Measurements from ENCODE around the gene TTLL7.

TTLL7 gene

DNA sequence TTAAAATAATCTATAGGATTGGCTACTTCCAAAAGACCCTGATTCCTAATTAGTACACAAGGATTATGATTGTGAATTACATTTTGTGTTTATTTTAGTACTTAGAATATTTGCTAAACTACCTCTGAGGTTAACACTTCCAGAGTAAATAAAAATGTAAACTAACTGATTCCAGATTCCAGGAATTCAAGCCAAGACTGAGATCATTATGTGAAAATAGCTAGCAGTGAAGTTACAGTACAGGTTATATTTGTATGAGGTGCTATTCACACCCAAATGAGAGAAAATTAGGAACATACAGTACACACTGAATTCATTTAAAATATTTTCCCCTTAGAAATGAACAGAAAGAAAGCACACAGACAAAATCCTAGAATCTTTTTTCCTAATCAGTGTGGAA, 28.8 kb downstream of the TTLL7 start:
- Histone ChIP-seq H2AFZ (ENCODE audit: low read length) (no peak overlapping the region), H3K9me2 (ENCODE audit: low read depth, low read length) (no peaks in the 10 kb centered on the region; the same call in 1 of the 2 replicates), H3K4me3 (ENCODE audit: low read depth, low read length, poor library complexity, severe bottlenecking) (no peak overlapping the region), H3K27ac (ENCODE audit: low read depth, low read length, poor library complexity, severe bottlenecking) (no peak overlapping the region), H3K9ac (ENCODE audit: low read length) (no peak overlapping the region), H3K4me2 (ENCODE audit: low read length) (no peak overlapping the region), H4K20me1 (ENCODE audit: insufficient read depth, low read length) (no peaks in the 10 kb centered on the region), H3F3A (ENCODE audit: insufficient read depth, low read length) (no peaks in the 10 kb centered on the region), H3K9me3 (ENCODE audit: low read length) (no peaks in the 10 kb centered on the region), H3K4me1 (ENCODE audit: insufficient read depth, low read length, severe bottlenecking) (no peaks in the 10 kb centered on the region), H3K79me2 (ENCODE audit: insufficient read depth, low read length) (no peaks in the 10 kb centered on the region), H3K27me3 (ENCODE audit: insufficient read depth, low read length) (no peaks in the 10 kb centered on the region), H3K36me3 (ENCODE audit: insufficient read depth, low read length) (no peaks in the 10 kb centered on the region)
- TF ChIP-seq EZH2 (IDR thresholded peaks at IDR 0.05; ENCODE audit: borderline replicate concordance, low read length): no peak
- TF ChIP-seq, protein P1, sequence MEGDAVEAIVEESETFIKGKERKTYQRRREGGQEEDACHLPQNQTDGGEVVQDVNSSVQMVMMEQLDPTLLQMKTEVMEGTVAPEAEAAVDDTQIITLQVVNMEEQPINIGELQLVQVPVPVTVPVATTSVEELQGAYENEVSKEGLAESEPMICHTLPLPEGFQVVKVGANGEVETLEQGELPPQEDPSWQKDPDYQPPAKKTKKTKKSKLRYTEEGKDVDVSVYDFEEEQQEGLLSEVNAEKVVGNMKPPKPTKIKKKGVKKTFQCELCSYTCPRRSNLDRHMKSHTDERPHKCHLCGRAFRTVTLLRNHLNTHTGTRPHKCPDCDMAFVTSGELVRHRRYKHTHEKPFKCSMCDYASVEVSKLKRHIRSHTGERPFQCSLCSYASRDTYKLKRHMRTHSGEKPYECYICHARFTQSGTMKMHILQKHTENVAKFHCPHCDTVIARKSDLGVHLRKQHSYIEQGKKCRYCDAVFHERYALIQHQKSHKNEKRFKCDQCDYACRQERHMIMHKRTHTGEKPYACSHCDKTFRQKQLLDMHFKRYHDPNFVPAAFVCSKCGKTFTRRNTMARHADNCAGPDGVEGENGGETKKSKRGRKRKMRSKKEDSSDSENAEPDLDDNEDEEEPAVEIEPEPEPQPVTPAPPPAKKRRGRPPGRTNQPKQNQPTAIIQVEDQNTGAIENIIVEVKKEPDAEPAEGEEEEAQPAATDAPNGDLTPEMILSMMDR (IDR thresholded peaks at IDR 0.05; ENCODE audit: low read length): no peak

DNA sequence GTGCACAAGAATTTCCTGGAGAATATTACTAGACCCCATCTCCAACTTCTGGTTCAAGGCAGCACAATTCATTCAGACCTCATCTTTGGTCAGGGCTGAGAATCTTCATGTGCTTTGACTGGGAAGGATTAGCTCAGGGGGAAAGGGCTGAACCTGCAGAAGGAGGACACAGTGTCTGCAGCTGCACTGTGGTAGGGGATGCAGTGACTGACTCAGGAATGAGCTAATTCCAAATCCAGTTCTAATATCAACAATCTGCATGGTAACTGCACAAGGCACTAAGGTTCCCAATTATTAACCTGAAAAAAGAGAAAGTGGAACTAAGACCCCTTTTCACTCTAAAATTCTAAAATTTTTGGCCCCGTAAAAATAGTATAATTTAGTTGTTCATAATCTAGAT, 31.6 kb downstream of the TTLL7 start:
- Histone ChIP-seq H2AFZ (ENCODE audit: low read length) (no peak overlapping the region), H3K27me3 (ENCODE audit: insufficient read depth, low read length) (no peaks in the 10 kb centered on the region), H3K79me2 (ENCODE audit: insufficient read depth, low read length) (no peaks in the 10 kb centered on the region)

DNA sequence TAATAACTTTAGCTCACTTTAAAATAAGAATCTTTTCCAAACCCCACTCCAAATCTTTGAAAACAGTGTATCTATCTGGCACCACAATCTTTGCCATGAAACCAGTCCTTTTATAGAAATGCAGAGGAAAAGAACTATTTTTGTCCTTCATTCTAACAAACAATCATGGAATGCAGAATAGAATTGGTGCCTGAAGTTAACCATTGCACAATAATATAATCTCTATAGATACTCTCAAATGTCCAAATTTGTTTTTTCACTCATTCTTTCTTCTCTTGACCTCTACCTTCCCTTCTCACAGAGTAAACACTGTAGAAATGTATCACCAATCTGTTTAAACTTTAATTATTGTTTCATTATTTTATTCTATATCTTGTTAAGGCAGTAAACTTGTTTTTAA, 34.8 kb downstream of the TTLL7 start:
- Histone ChIP-seq H3K9me2 (ENCODE audit: low read depth, low read length) (no peaks in the 10 kb centered on the region), H3K27ac (ENCODE audit: low read depth, low read length, poor library complexity, severe bottlenecking) (no peak overlapping the region), H3K4me2 (ENCODE audit: low read length) (no peak overlapping the region), H2AFZ (ENCODE audit: low read length) (no peak overlapping the region), H4K20me1 (ENCODE audit: insufficient read depth, low read length) (no peaks in the 10 kb centered on the region), H3K4me3 (ENCODE audit: low read depth, low read length, poor library complexity, severe bottlenecking) (no peak overlapping the region), H3K27me3 (ENCODE audit: insufficient read depth, low read length) (no peaks in the 10 kb centered on the region), H3K4me1 (ENCODE audit: insufficient read depth, low read length, severe bottlenecking) (no peaks in the 10 kb centered on the region), H3F3A (ENCODE audit: insufficient read depth, low read length) (no peaks in the 10 kb centered on the region), H3K36me3 (ENCODE audit: insufficient read depth, low read length) (no peaks in the 10 kb centered on the region), H3K79me2 (ENCODE audit: insufficient read depth, low read length) (no peaks in the 10 kb centered on the region), H3K9ac (ENCODE audit: low read length) (no peak overlapping the region), H3K9me3 (ENCODE audit: low read length) (no peaks in the 10 kb centered on the region)
- TF ChIP-seq, protein P1 (IDR thresholded peaks at IDR 0.05; ENCODE audit: low read length): no peak
- TF ChIP-seq EZH2 (IDR thresholded peaks at IDR 0.05; ENCODE audit: borderline replicate concordance, low read length): no peak

More for the DNA sequence above, 31.6 kb downstream of the TTLL7 start:
- H3K9me3 ChIP-seq (ENCODE audit: low read length): no peaks in the 10 kb centered on the region
- no peaks in the 10 kb centered on the region for H3K4me1 ChIP-seq (ENCODE audit: insufficient read depth, low read length, severe bottlenecking)
- H3K9ac ChIP-seq (ENCODE audit: low read length): no peak overlapping the region
- no peak overlapping the region for H3K27ac ChIP-seq (ENCODE audit: low read depth, low read length, poor library complexity, severe bottlenecking)
- TF ChIP-seq, protein P1 (IDR thresholded peaks at IDR 0.05; ENCODE audit: low read length): no peak
- TF ChIP-seq EZH2 (IDR thresholded peaks at IDR 0.05; ENCODE audit: borderline replicate concordance, low read length): no peak
- no peaks in the 10 kb centered on the region for H3K9me2 ChIP-seq (ENCODE audit: low read depth, low read length)
- no peak overlapping the region for H3K4me3 ChIP-seq (ENCODE audit: low read depth, low read length, poor library complexity, severe bottlenecking)
- H3K36me3 ChIP-seq (ENCODE audit: insufficient read depth, low read length): no peaks in the 10 kb centered on the region
- no peak overlapping the region for H3K4me2 ChIP-seq (ENCODE audit: low read length)
- no peaks in the 10 kb centered on the region for H3F3A ChIP-seq (ENCODE audit: insufficient read depth, low read length)
- no peaks in the 10 kb centered on the region for H4K20me1 ChIP-seq (ENCODE audit: insufficient read depth, low read length)
